Stimulated activated CD4-positive, alpha-beta T cell treated with anti-CD3 and anti-CD28 coated beads, Interleukin-2, amount 100 ng/mL, for 4 hours (primary cell): ENCODE data around the gene ESRRG.

Experiments
- DNase-seq: peaks from one replicate; pipeline ENCODE4 v3.0.0-alpha.2; 2020; ENCODE audit warnings: low read depth

Gene ESRRG

DNA sequence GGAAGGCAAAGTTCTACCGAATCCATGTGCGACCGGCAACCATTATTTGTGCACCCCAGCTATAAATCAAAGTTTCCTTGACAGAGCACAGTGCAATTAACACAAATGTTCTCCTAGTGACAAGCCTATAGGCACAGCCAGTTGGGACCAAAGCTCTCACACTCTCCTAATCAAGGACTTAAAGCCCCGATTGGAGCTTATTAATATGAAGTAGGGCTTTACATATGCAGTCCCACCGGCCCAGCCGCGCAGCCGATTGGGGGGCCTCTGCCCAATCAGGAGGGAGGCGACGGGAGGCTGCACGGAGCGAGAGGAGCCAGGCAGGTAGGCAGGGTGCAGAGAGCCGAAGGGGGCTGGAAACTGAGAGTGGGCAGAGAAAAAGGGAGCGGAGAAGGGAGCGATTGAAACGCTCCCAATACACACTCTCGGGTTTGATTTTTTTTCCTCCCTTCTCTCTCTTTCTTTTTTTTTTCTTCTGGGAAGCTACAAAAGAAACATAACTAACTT, at the start of gene ESRRG:
ESRRG (minus strand) TSS at position 156 of the 507 bp plus-strand sequence; CDS start at position 26, 130 bp downstream.
- DNase-seq, result no peak

- no peak for DNase-seq
Measured at GRCh38 chr1:216771922-216772321, 48.7 kb upstream of the ESRRG start.

- no peak for DNase-seq
Measured at GRCh38 chr1:216766633-216767327, 43.6 kb upstream of the ESRRG start.

DNA sequence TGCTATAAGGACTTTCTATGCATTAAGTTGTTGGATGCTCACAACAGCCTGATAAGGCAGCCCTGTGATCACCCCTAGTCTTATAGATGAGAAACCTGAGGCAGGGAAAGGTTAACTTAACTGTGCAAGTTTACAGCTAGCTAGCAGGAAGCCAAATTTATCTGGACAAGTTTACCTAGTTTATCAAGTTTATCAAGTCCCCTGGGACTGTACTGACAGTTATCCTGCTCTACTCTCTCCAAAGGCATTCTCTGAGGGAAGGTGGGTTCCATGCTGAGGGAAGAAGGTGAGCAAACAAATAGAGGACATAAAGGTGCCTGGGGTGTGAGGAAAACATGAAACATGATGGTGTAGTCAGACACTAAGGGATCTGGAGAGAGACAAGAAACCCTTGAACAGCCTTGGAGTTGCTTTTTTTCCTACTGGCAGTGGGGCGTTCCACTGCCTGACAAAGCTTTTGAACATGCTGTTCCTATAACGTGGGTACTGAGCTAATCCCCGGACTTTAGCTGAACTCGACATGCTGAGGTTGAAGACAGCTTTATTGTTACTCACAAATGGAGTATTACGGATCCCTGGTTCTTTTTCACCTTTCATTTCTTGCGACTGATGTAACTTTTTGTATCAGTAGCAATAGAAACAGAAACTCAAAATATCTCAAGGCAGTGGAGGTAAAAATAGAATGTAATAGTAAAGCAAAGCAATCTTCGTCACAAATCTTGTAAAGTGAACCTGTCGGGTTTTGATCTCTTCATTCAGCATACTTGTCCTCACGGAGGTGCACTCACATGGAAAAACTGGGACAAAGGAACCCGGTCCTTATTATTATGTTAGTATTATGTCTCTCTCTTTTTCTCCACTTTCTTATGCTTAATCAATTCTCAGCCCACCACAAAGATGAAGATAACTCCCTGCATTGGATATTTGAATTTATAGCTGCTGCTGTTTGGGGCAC, 42.4 kb upstream of the ESRRG start:
- no peak for DNase-seq

GRCh38 chr1:216758161-216758560, 34.9 kb upstream of the ESRRG start:
- DNase-seq, result no peak

GRCh38 chr1:216757110-216757509, 33.9 kb upstream of the ESRRG start:
- no peak for DNase-seq

- DNase-seq, result no peak
Measured at GRCh38 chr1:216750961-216751360, 27.7 kb upstream of the ESRRG start.

- DNase-seq, result no peak
Measured at GRCh38 chr1:216750031-216750627, 26.9 kb upstream of the ESRRG start.

GRCh38 chr1:216749232-216749631, 26.0 kb upstream of the ESRRG start:
- DNase-seq, result no peak

DNA sequence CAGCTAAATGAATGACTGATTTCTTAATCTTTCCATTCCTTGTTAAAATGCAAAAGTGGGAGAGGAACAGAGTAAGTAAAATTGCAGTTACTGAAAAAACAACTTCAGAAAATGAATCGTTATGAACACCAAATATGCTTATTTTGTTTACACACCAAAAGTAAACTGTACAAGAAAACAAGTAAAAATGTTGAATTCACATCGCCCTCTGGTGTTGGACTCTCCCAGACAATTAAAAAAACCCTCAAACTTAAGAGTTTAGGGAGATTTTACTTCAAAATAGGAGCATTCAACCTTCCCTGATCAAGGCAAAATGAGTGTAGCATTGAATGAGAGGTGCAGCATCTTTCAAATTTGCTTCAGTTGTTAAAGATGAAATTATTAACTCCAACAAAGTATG, 19.4 kb upstream of the ESRRG start:
- DNase-seq, result no peak

DNA sequence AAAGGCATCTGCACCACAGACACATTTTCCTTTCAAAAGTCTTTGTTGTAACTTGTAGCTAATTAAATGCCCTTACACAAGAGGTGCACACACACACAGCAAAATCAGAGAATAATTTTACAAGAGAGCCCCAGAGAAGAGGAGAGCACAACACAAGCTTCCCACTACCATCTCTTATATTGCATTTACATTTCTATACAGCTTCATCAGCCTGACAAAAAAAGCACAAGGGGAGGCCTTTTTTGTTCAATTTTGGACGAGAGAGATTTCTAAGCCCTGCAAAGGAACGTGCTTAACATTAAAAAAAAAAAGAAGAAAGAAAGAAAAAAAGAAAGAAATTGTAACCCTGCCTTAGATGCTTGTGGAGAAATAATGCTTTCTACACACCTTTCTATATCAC, 17.1 kb upstream of the ESRRG start:
- no peak for DNase-seq

GRCh38 chr1:216739793-216740192, 16.6 kb upstream of the ESRRG start:
- DNase-seq, result no peak

GRCh38 chr1:216732121-216732520, 8.9 kb upstream of the ESRRG start:
- DNase-seq, result no peak

GRCh38 chr1:216731562-216731961, 8.3 kb upstream of the ESRRG start:
- no peak for DNase-seq

DNA sequence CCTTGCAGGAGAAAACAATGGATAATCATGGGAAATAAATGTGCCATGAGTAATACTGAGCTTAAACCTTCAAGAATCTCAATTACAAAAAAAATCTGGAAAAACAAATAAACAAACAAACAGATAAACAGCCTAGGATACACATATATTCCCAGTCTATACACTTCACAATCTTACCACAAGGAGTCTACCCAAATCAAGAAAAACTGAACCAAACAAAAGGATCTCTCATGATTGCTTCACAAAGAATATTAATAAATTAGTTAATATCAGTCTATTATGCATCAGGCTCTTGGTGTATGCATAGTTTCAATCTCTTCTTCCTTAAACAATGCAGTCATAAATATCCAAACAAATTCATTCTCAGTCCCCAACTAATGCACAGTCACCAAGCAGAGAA, 3.2 kb upstream of the ESRRG start:
- no peak for DNase-seq

- DNase-seq, result no peak
Measured at GRCh38 chr1:216722821-216723220, 408 bp downstream of the ESRRG start.

DNA sequence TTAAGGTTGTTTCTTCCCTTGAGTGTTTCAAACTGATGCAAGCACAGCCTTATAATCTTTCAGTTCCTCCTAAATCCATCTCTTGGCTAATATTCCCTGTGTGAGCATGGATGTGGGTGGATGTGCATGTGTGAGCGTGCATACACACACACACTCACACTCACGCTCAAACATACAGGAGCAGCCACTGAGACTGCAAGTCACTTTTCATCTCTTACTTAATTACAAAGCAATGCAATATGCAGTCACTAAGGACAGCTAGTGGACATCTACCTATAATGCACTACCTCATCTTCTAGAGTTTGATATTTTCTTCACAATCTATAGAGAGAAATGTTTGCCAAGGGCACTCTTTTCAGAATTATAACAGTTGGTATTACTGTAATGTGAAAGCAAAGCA, 1.4 kb downstream of the ESRRG start:
- DNase-seq, result no peak

- no peak for DNase-seq
Measured at GRCh38 chr1:216721062-216721461, 2.2 kb downstream of the ESRRG start.

DNA sequence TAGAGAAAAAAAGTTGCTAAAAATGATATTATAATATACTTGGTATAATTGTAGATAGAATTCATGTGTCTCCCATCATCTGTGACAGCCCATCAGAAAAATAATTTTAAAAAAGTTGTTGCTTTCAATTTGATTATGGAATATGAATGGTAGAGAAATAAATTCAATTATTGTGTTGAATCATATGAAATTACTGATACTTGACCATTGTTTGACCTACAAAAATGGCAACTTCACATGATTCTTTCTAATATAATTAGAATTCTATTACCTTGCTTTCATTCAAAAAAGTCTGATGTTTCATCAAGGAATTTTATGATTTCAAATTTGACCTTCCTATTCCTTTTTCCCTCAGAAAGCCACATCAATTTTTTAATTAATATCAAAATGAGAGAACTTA, 11.5 kb downstream of the ESRRG start:
- no peak for DNase-seq

- no peak for DNase-seq
Measured at GRCh38 chr1:216710598-216711333, 12.5 kb downstream of the ESRRG start.

DNA sequence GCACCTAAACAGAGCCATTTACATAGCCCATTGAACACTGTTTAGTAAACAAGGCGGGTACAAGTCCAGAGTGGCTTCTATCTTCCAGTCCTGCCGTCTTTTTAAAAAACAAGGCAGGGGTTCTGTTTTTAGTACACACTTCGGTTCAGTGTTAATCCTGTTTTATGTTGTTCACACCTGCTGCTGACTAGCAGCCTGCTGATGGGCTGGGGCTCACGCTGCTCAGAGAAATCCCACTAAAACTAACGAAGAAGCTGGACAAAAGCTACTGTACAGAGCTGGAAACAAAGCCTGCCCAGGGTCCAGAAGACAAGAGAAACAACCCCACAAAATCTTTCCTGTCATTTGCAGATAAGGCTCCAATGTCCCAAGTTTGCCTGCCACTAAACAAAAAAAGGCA, 13.2 kb downstream of the ESRRG start:
- DNase-seq, result no peak

- no peak for DNase-seq
Measured at GRCh38 chr1:216705676-216706075, 17.6 kb downstream of the ESRRG start.
